MG63 (cell line): ENCODE data around the gene ERC2. TPM values are rescaled to one million over a fixed set of nuclear protein-coding genes. Genes with fewer than 3 reads are reported as not detected.

Source experiments
- DNase-seq: peaks from one replicate; pipeline ENCODE4 v3.0.0-alpha.2; 2020
- H3K27me3 ChIP-seq: fragments of 250-450 bp; sonication (Bioruptor Pico); 2 replicates; pipeline ENCODE4 v1.5.1; 2020; ENCODE audit warnings: mild to moderate bottlenecking, moderate library complexity
- H3K36me3 ChIP-seq: fragments of 250-450 bp; sonication (Bioruptor Pico); 2 replicates; pipeline ENCODE4 v1.5.1; 2020; ENCODE audit warnings: mild to moderate bottlenecking, moderate library complexity
- H3K4me3 ChIP-seq: fragments of 250-450 bp; sonication (Bioruptor Pico); 2 replicates; pipeline ENCODE4 v1.5.1; 2020; ENCODE audit warnings: mild to moderate bottlenecking, moderate library complexity
- H3K9me3 ChIP-seq: fragments of 250-450 bp; sonication (Bioruptor Pico); 2 replicates; pipeline ENCODE4 v1.5.1; 2020; ENCODE audit warnings: mild to moderate bottlenecking, moderate library complexity
- total RNA-seq: library from RNA; depleted of rRNA; stranded (reverse); fragments of >200 nt; shearing (Covaris generic); gene quantifications from 2 replicates; pipeline ENCODE4 v1.2.3, GENCODE V29; 2014; ENCODE audit warnings: low replicate concordance

The ERC2 gene
- total RNA-seq, 1 experiment from 2014 or later: not detected

GRCh38 chr3:55959471-55960080, 508.7 kb downstream of the ERC2 start:
- Histone ChIP-seq H3K4me3 (no peak overlapping the region), H3K27me3 (no peaks in the 10 kb centered on the region), H3K36me3 (no peaks in the 10 kb centered on the region), H3K9me3 (no peaks in the 10 kb centered on the region)
- no peak for DNase-seq

GRCh38 chr3:55958605-55959004, 509.7 kb downstream of the ERC2 start:
- H3K27me3 ChIP-seq: no peaks in the 10 kb centered on the region
- no peaks in the 10 kb centered on the region for H3K36me3 ChIP-seq
- no peak for DNase-seq
- no peak overlapping the region for H3K4me3 ChIP-seq
- H3K9me3 ChIP-seq: no peaks in the 10 kb centered on the region

- Histone ChIP-seq H3K27me3 (no peaks in the 10 kb centered on the region), H3K36me3 (no peaks in the 10 kb centered on the region), H3K9me3 (no peaks in the 10 kb centered on the region), H3K4me3 (no peak overlapping the region)
- no peak for DNase-seq
Observed at GRCh38 chr3:55955891-55956477, 512.3 kb downstream of the ERC2 start.

GRCh38 chr3:55951388-55951787, 516.9 kb downstream of the ERC2 start:
- Histone ChIP-seq H3K9me3 (no peaks in the 10 kb centered on the region), H3K4me3 (no peak overlapping the region), H3K36me3 (no peaks in the 10 kb centered on the region), H3K27me3 (no peaks in the 10 kb centered on the region)
- no peak for DNase-seq

- Histone ChIP-seq H3K9me3 (no peaks in the 10 kb centered on the region), H3K4me3 (no peak overlapping the region), H3K36me3 (no peaks in the 10 kb centered on the region), H3K27me3 (no peaks in the 10 kb centered on the region)
- no peak for DNase-seq
Observed at GRCh38 chr3:55947406-55947805, 520.9 kb downstream of the ERC2 start.

- Histone ChIP-seq H3K9me3 (no peaks in the 10 kb centered on the region), H3K36me3 (no peaks in the 10 kb centered on the region), H3K4me3 (no peak overlapping the region), H3K27me3 (no peaks in the 10 kb centered on the region)
- no peak for DNase-seq
Observed at GRCh38 chr3:55946574-55947160, 521.6 kb downstream of the ERC2 start.

- H3K4me3 ChIP-seq: no peak overlapping the region
- DNase-seq: no peak
- no peaks in the 10 kb centered on the region for H3K36me3 ChIP-seq
- no peaks in the 10 kb centered on the region for H3K27me3 ChIP-seq
- H3K9me3 ChIP-seq: no peaks in the 10 kb centered on the region
Observed at GRCh38 chr3:55942868-55943267, 525.4 kb downstream of the ERC2 start.

- Histone ChIP-seq H3K36me3 (no peaks in the 10 kb centered on the region), H3K9me3 (no peaks in the 10 kb centered on the region), H3K4me3 (no peak overlapping the region), H3K27me3 (no peaks in the 10 kb centered on the region)
- DNase-seq: no peak
Observed at GRCh38 chr3:55939287-55939686, 529.0 kb downstream of the ERC2 start.

GRCh38 chr3:55937301-55937700, 531.0 kb downstream of the ERC2 start:
- Histone ChIP-seq H3K36me3 (no peaks in the 10 kb centered on the region), H3K27me3 (no peaks in the 10 kb centered on the region), H3K4me3 (no peak overlapping the region), H3K9me3 (no peaks in the 10 kb centered on the region)
- DNase-seq: no peak

- H3K27me3 ChIP-seq: no peaks in the 10 kb centered on the region
- no peak for DNase-seq
- H3K4me3 ChIP-seq: no peak overlapping the region
- no peaks in the 10 kb centered on the region for H3K36me3 ChIP-seq
- no peaks in the 10 kb centered on the region for H3K9me3 ChIP-seq
Observed at GRCh38 chr3:55936549-55937052, 531.7 kb downstream of the ERC2 start.

GRCh38 chr3:55935241-55935640, 533.0 kb downstream of the ERC2 start:
- no peaks in the 10 kb centered on the region for H3K27me3 ChIP-seq
- no peak for DNase-seq
- no peak overlapping the region for H3K4me3 ChIP-seq
- H3K9me3 ChIP-seq: no peaks in the 10 kb centered on the region
- no peaks in the 10 kb centered on the region for H3K36me3 ChIP-seq

GRCh38 chr3:55934771-55935170, 533.5 kb downstream of the ERC2 start:
- DNase-seq: no peak
- no peak overlapping the region for H3K4me3 ChIP-seq
- no peaks in the 10 kb centered on the region for H3K9me3 ChIP-seq

GRCh38 chr3:55929154-55929869, 539.0 kb downstream of the ERC2 start:
- no peaks in the 10 kb centered on the region for H3K36me3 ChIP-seq
- no peaks in the 10 kb centered on the region for H3K9me3 ChIP-seq
- no peak overlapping the region for H3K4me3 ChIP-seq
- DNase-seq: no peak
- no peaks in the 10 kb centered on the region for H3K27me3 ChIP-seq

More at GRCh38 chr3:55934771-55935170, 533.5 kb downstream of the ERC2 start:
- Histone ChIP-seq H3K36me3 (no peaks in the 10 kb centered on the region), H3K27me3 (no peaks in the 10 kb centered on the region)

- no peak for DNase-seq
- Histone ChIP-seq H3K27me3 (no peaks in the 10 kb centered on the region), H3K9me3 (no peaks in the 10 kb centered on the region), H3K4me3 (no peak overlapping the region), H3K36me3 (no peaks in the 10 kb centered on the region)
Observed at GRCh38 chr3:55923626-55924025, 544.6 kb downstream of the ERC2 start.

GRCh38 chr3:55923207-55923606, 545.1 kb downstream of the ERC2 start:
- no peak overlapping the region for H3K4me3 ChIP-seq
- no peaks in the 10 kb centered on the region for H3K9me3 ChIP-seq
- no peaks in the 10 kb centered on the region for H3K36me3 ChIP-seq
- DNase-seq: no peak
- no peaks in the 10 kb centered on the region for H3K27me3 ChIP-seq

GRCh38 chr3:55912880-55913279, 555.4 kb downstream of the ERC2 start:
- H3K9me3 ChIP-seq: no peaks in the 10 kb centered on the region
- no peak overlapping the region for H3K4me3 ChIP-seq
- no peak for DNase-seq
- no peaks in the 10 kb centered on the region for H3K27me3 ChIP-seq
- no peaks in the 10 kb centered on the region for H3K36me3 ChIP-seq

GRCh38 chr3:55911266-55911665, 557.0 kb downstream of the ERC2 start:
- H3K36me3 ChIP-seq: no peaks in the 10 kb centered on the region
- no peaks in the 10 kb centered on the region for H3K27me3 ChIP-seq

More at GRCh38 chr3:55911266-55911665, 557.0 kb downstream of the ERC2 start:
- Histone ChIP-seq H3K9me3 (no peaks in the 10 kb centered on the region), H3K4me3 (no peak overlapping the region)
- no peak for DNase-seq
